AG10803 (cell line): ENCODE data around the gene SLC9A3.

Experiments
- DNase-seq: peaks from one replicate; pipeline ENCODE4 v3.0.0; 2010; ENCODE audit warnings: low read depth
- H3K4me3 ChIP-seq: 2 replicates; pipeline ENCODE4 v1.5.1; 2011; ENCODE audit warnings: mild to moderate bottlenecking, low read length, control low read depth
- TF ChIP-seq, protein P1 (sequence below): conservative IDR thresholded peaks from 2 replicates; pipeline ENCODE4 v1.5.1; 2011; ENCODE audit warnings: mild to moderate bottlenecking, low read length, control low read depth, inconsistent platforms

SLC9A3 gene

DNA sequence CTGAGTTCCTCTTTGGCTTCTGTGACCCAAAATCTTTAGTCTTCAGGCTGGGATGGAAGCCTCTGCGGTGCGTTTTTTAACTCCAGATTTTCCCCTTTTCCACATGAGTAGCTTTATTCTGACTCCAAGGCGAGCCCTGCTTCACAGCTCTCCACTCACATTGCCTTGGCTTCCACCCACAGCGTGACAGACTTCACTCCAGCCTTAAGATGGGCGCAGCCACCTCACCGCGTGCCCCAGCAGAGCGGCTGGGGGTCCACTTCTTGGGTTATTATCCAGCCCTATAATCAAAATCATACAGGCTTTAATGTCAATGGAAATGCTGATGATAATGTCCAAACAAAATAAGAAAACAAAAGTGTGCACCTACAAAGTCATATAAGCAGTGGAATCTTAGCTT, 80.0 kb downstream of the SLC9A3 start:
- TF ChIP-seq, protein P1, sequence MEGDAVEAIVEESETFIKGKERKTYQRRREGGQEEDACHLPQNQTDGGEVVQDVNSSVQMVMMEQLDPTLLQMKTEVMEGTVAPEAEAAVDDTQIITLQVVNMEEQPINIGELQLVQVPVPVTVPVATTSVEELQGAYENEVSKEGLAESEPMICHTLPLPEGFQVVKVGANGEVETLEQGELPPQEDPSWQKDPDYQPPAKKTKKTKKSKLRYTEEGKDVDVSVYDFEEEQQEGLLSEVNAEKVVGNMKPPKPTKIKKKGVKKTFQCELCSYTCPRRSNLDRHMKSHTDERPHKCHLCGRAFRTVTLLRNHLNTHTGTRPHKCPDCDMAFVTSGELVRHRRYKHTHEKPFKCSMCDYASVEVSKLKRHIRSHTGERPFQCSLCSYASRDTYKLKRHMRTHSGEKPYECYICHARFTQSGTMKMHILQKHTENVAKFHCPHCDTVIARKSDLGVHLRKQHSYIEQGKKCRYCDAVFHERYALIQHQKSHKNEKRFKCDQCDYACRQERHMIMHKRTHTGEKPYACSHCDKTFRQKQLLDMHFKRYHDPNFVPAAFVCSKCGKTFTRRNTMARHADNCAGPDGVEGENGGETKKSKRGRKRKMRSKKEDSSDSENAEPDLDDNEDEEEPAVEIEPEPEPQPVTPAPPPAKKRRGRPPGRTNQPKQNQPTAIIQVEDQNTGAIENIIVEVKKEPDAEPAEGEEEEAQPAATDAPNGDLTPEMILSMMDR = no peak
- peak overlapping the region; percentile 100 for H3K4me3 ChIP-seq
- no peak for DNase-seq

DNA sequence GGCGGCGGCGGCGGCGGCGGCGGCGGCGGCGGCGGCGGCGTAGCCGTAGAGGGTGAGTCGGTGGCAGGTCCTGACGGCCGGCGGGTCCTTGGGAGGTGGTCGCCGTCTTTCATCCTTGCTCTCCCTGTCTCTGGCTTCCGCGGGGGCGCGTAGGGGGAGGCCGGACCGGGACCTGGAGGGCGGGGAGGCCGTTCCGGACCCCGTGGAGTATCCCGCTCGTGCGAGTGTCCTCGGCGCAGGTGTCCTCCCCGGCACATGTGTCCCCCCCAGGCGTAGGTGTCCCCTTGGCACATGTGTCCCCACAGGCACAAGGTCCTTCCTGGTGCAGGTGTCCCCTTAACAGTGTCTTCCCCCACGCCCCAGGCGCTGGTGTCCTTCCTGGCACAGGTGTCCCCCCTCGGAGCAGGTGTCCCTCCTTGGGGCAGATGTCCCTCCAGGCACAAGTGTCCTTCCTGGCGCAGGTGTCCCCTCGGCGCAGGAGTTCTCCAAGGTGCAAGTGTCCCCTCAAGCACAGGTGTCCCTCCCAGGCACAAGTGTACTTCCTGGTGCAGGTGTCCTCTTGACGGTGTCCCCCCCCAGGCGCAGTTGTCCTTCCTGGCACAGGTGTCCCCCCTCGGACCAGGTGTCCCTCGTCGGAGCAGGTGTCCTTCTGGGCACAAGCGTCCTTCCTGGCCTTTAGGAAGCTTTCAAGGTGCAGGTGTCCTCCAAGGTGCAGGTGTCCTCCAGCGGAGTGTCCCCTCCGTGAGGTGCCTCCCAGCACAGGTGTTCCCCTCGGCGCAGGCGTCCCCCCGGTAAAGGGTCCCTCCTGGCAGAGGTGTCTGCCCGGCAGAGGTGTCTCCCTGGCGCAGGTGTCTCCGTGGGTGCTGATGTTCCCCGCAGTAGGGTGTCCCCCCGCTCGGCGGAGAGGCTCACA, 80.8 kb downstream of the SLC9A3 start:
- no peak for DNase-seq
- H3K4me3 ChIP-seq = peak overlapping the region; percentile 100
- TF ChIP-seq, protein P1 = no peak

DNA sequence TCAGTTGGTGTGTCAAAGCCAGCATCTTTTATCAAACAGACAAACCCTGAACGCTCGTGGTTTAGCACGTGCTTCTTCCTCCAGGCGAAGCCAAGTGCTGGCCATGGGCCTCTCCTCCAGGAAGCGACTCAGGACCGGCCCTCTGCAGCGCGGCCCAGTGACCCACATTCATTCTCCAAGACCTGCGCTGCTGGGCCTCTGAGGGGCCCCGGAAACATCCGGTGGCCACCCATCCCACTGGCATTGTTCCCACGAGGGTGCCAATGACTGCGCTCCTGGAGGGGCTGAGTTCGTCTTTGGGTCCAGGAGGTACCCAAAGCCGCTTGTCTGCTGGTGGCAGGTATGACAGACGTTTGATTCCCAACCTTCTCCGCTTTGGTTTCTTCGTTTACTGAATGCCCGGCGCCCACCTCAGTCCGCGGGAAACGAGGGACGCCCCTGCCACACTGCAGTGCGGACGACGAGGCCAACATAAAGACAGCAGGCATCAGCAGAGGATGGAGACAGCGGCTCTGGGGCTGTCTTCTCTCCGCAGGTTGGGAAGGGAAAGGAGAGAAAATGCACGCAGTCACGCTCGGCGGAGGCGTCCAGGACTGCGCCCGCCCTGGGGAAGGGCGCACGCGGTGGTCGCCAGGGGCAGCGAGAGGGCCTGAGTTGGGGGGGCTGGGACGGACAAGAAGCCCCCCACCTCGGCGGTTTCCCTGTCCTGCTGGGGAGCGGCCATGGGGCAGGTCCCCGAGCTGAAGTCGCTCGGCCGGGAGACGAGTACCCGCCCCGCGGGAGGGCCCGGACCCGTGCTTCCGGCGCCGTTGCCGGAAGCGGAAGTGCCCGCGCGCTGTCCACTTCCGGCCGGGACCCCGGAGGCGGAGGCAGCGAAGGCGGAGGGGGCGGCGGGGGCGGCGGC, 81.7 kb downstream of the SLC9A3 start, which contains the start of gene EXOC3:
Gene EXOC3, plus strand, starts transcription at position 842 of the 904 bp plus-strand sequence. CDS start 3,030 bp downstream, outside the sequence.
- peak; percentile 63 for DNase-seq
- TF ChIP-seq, protein P1 = no peak
- H3K4me3 ChIP-seq = peak within 1 kb of the TSS; percentile 100

DNA sequence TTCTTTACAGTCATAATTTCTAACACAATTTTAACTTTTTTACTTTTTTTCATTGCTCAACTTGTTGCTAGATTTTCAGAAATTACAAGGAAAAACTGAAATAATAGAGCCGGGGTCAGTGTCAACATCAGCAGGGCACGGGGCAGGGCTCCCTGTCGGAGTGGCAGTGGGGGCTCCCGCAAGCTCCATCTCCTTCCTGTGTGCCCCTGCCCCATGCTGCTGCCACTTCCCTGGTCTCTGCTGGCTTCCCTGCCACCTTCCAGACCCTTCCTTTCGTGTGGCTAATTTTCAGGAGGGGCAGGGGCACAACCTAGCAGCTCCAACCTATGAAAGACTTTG, 82.3 kb downstream of the SLC9A3 start:
- TF ChIP-seq, protein P1 = no peak
- H3K4me3 ChIP-seq = peak overlapping the region; percentile 82
- DNase-seq = no peak

DNA sequence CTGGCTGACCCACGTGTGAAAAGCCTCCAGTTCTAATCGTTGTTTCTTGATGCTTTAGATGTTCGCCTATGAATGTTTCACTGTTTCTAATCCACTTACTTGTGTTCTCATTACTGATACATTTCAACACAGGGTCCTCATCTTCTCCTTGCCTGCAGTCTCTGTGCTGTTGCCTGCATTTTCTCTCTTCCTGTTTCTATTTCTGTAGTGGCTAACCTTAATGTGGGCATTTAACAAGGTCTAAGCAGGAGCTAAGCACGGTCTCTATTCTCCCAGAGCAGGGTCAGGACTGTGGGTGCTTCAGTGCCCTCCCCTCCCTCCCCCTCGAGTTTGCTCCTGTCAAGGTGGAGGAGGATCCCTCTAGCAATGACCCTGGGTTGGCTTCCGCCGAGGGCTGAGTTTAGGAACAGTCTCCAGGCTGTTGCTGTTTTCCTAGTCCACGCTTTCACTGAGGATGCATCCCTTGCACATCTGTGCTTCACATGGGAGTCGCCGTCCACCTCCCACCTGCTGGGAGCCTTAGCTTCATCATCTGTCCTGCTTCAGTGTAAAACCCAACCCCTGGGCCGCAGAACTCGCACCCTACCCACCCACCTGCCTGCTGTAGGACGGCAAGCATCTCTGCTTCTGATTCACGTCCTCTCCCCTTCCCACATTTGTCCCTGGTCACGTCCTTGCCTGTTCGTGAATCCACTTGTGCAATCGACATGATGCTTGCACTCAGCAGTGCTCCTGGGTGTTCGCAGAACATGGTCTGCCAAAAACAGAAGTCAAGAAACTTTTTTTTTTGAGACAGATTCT, 83.6 kb downstream of the SLC9A3 start:
- TF ChIP-seq, protein P1 = no peak
- H3K4me3 ChIP-seq = no peak overlapping the region
- DNase-seq = peak; percentile 13

DNA sequence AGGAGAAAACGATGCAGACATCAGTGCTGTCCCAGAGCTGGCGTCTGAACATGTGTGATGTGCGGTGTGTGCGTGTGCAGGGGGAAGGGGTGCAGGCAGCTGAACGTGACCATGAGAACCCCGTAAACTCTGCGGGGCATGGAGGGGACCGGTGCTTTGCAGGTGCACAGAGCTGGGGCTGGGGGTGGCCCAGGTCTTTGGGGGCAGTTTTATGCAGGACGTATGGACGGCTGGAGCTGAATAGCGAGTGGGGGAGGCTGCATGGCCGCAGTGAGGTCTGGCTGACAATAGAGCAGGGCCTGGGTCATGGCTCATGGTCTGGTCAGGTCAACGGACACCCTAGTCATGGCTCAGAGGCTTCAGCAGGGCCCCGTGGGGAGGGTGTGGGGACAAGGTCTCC, 84.6 kb downstream of the SLC9A3 start:
- TF ChIP-seq, protein P1 = no peak
- DNase-seq = no peak
- no peak overlapping the region for H3K4me3 ChIP-seq
